GM21619 (cell line): ENCODE measurements around the gene PIK3R3.

Experiments
- ATAC-seq: cut with Tn5 transposase; IDR thresholded peaks from one replicate; pipeline ENCODE4 v1.9.1; 2021; ENCODE audit not compliant: unreplicated experiment

PIK3R3 gene

GRCh38 chr1:46132529-46133180 is at the start of gene PIK3R3:
Gene PIK3R3 (minus strand): TSS chr1:46132629. CDS start chr1:46131952, 677 bp downstream.
- ATAC-seq = peak; percentile 82

GRCh38 chr1:46181343-46182260 is 49.2 kb upstream of the PIK3R3 start:
- ATAC-seq = no peak

- no peak for ATAC-seq
Measured at GRCh38 chr1:46180082-46180616, 47.7 kb upstream of the PIK3R3 start.

DNA sequence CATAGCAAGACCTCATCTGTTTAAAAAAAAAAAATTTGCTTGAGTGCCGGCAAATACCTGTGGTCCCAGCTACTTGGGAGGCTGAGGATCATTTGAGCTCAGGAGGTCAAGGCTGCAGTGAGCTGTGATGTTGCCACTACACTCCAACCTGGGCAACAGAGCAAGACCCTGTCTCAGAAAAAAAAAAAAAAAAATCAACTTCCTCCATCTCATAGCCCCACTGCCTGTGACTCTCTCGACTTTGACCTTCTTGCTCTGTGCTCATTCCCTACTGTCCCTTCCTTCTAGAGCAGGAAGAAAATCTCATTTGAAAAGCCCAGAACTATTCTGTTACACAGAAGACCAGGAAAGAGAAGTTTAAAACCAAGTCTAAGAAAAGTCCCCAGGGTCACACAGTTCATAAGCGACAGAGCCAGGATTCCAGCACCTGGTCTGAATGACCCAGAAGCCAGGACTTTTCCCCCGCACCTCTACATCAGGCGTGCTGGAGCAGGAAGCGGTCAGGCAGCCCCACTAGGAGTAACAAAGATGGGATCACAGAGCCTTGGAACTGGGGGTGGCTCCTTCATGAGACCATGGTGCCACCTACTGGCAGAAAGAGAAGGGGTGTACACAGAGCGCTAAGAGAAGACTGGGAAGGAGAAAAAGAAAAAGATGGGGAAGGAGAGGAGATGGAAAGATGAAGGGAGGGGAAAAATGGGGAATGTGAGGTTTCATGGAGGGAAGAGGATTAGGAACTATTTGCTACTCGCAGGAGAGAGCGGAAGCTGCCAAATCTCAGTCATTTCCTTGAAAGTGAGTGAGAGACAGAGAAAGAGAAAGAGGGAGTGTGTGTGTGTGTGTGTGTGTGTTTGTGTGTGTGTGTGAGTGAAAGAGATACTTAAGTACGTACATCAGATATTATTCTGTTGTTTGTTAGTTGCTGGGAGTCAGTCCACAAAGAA is 47.0 kb upstream of the PIK3R3 start:
- no peak for ATAC-seq

DNA sequence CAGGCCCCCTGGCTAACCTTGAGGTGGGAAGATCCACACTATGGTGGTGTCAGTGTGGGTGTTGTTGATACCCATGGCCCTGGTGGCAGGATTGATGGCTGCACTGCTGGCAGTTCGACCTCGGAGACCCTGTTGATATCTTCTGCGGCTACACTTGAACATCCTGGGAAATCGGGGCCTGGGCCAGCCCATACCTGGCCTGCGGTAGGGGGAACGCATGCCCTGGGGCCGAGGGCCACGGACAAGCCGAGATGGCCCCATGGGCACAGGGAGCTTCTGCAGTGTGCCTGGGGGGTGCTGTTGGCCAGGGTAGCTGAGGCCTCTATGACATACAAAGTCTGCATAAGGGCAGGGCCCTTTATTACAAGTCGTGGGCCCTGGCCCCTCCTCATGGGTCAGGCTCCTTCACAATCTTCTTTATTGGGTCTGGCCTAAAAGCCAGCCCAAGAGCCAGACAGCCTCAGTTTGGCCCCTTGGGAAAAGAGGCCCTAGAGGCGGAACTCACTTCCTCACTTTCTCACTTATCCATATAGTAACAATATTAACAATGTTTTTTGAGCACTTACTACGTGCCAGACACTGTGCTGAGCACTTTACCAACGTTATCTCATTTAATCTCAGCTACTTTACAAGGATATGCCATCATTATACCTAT is 43.9 kb upstream of the PIK3R3 start, which contains the start of gene P3R3URF:
Gene P3R3URF (minus strand): TSS at position 278 of the 655 bp plus-strand sequence. CDS start 17 bp downstream, at position 261.
- no peak for ATAC-seq

DNA sequence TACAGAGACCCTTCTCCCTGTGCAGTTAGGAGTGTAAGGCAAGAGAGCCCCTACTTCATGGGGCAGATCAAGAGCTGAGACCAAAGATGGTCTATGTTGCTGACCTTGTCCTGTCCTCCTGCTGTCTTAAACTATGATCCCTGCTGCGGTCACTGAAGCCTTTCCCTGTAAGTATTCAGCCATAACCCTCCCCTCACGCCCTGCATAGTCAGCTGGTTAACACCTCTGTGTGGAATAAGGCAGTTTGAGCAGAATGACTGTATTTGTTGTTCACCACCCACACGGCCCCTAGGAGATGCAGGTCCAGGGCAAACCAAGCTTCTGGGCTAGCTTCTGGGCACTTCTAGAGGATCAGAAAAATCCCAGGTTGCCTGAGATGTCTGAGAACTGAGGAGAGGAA is 42.8 kb upstream of the PIK3R3 start:
- no peak for ATAC-seq

GRCh38 chr1:46174448-46175231 is 42.2 kb upstream of the PIK3R3 start, which contains the start of gene TSPAN1:
Gene TSPAN1 (plus strand): TSS chr1:46175087. CDS start chr1:46181108, 6,021 bp downstream.
- no peak for ATAC-seq

- no peak for ATAC-seq
Measured at GRCh38 chr1:46173361-46173856, 41.0 kb upstream of the PIK3R3 start.

GRCh38 chr1:46172321-46172720 is 39.9 kb upstream of the PIK3R3 start:
- no peak for ATAC-seq

GRCh38 chr1:46171871-46172270 is 39.4 kb upstream of the PIK3R3 start:
- ATAC-seq = no peak

- ATAC-seq = no peak
Measured at GRCh38 chr1:46171351-46171750, 38.9 kb upstream of the PIK3R3 start.

- no peak for ATAC-seq
Measured at GRCh38 chr1:46169811-46170454, 37.5 kb upstream of the PIK3R3 start.

DNA sequence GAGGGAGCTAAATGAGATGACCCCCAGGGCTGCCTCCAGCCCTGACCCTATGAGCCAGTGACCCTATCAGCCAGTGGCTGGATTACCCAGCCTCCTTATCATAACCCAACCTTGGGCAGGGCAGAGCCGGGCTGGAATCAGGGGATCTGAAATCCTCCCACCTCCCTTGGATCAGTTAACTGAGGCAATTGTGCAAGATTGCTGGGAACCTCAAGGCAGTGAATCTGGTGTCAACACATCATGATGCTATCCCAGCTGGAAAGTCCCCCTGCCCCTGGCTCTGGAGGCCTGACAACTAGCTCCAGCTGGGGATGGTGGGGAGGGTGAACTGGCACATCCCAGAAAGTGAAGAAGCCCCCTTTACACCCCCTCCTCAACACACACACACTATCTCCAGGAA is 36.0 kb upstream of the PIK3R3 start:
- no peak for ATAC-seq

DNA sequence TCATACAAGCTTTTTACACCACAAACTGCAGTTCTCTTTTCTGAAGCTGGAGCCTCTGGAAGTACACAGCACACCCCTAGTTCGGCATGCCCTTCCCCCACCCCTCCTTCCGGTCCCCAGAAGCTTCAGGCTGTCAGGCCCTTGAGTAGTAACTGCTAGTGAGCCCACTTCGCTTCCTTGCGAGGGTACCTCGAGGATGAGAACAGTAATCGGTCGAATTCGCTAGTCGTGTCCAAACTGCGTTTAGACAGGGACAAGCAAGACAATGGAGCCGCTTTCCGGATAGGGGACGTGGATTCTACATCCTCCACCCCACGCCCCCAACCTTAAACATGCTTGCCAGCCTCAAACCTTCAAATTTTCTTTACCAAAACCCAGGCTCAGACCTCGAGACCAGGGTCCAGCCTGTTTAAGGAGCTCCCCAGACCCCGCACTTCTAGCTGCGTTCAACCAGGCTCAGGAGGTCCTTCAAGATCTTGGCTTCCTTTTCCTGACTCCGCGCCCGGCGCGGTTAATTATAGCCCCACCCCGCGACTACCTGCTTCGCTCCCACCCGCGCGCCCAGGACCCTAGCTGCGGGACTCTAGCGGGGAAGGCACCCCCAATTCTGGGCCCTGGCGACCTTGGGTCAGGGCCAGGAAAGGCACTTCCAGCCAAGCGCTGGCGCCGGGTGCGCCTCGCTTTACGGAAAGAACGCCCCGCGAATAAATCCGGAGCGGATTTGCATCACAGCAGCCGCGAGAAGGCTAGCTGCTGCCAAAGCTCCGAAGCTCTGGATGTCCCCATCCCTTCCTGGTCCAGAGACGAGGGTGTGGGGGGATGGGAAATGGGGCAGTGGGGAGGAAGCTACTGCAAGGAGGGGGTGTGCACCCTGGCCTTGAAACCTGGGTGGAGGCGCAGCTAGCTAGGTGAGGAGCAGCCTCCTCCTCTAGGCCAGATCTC is 34.4 kb upstream of the PIK3R3 start:
- ATAC-seq = no peak

DNA sequence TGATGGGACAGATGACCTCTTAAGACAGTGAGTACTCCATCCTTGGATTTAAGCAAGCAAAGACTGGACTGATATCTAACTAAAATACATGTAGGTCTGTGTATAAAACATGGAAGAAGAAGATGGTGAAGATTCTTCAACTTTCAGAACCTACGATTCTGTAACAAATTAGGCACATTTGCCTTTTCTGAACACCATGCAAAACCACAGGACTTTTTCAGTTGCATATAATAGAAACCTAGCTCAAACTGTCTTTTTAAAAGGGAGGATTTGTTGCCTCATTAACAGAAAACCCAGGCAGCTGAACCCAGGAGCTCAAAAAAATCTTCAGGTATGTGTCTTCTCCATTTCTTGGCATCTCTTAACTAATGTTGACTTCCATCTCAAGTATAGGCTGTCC is 27.8 kb upstream of the PIK3R3 start:
- ATAC-seq = no peak

DNA sequence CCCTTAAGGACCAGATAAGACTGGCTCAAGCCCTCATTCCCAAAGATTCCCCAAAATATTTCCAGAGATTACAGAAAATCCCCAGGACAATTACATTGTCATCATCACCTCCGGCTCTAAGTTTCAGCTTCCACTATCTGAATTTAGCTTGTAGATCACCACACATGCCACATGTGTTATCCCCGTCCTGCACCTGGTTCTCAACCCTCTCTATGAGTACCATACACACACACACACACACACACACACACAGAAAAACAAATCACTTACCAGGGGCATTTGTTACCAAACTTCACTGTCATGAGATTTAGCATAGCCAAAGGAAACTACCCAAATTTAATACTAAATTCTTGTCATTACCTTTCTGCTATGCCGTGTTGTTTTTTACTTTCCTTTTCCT is 27.1 kb upstream of the PIK3R3 start:
- no peak for ATAC-seq
